ENCODE measurements around the gene ATP6V0A4. TPM values are rescaled to one million over a fixed set of nuclear protein-coding genes. Genes with fewer than 3 reads are reported as not detected.
"Not testable (repeated sequence)": the region's sequence is repeated elsewhere in the genome, so short reads cannot be mapped to it uniquely, and the experiment has no call there.

Gene ATP6V0A4
- total RNA-seq, 1 donor from 2014 or later: 0.50 TPM

DNA sequence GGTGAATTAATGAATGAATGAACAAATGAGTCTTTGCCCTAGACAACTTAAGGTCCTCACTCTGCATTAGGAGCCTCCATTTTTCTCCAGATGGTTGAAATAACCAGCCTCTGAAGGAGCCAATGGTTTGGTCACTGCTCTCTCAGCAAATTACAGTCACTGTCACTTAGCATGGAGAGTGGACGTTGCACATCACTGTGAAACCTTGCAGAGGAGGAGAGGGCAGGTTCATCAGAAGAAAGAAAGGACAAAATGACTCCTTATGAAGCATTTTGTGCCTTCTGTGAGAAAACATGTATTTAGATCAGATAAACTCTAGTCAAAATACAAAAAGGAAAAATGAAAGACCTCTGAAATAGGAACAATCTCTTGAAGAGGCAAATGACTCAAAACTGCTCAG lies 6.6 kb upstream of the ATP6V0A4 start:
- TF ChIP-seq, protein P1, sequence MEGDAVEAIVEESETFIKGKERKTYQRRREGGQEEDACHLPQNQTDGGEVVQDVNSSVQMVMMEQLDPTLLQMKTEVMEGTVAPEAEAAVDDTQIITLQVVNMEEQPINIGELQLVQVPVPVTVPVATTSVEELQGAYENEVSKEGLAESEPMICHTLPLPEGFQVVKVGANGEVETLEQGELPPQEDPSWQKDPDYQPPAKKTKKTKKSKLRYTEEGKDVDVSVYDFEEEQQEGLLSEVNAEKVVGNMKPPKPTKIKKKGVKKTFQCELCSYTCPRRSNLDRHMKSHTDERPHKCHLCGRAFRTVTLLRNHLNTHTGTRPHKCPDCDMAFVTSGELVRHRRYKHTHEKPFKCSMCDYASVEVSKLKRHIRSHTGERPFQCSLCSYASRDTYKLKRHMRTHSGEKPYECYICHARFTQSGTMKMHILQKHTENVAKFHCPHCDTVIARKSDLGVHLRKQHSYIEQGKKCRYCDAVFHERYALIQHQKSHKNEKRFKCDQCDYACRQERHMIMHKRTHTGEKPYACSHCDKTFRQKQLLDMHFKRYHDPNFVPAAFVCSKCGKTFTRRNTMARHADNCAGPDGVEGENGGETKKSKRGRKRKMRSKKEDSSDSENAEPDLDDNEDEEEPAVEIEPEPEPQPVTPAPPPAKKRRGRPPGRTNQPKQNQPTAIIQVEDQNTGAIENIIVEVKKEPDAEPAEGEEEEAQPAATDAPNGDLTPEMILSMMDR (IDR thresholded peaks at IDR 0.05; ENCODE audit: unreplicated experiment): no peak
- H3K27ac Mint-ChIP-seq: no peak overlapping the region
- H3K4me3 Mint-ChIP-seq (ENCODE audit: low read depth): no peak overlapping the region
- no peaks in the 10 kb centered on the region for H3K36me3 Mint-ChIP-seq (ENCODE audit: insufficient read depth)
- no peak for DNase-seq (ENCODE audit: low spot score, unreplicated experiment)
- H3K9me3 Mint-ChIP-seq (ENCODE audit: low read depth): no peaks in the 10 kb centered on the region
- H3K4me1 Mint-ChIP-seq (ENCODE audit: low read depth): no peaks in the 10 kb centered on the region
- no peaks in the 10 kb centered on the region for H3K27me3 Mint-ChIP-seq

DNA sequence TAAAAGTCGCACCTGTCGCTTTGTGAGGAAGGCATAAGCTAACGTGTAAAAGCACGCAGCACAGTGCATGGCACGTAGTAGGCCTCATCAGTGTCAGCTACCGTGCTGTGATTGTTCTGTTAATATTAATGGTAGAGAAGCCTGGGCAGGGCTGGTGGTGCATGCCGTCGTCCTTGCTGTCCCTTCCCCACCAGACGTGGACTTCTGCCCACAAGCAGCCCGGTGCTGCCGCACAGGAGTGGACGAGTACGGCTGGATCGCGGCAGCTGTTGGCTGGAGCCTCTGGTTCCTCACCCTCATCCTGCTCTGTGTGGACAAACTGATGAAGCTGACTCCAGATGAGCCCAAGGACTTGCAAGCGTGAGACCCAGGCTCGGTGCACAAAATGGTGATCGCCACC lies 4.7 kb upstream of the ATP6V0A4 start:
- TF ChIP-seq, protein P1 (IDR thresholded peaks at IDR 0.05; ENCODE audit: unreplicated experiment): no peak
- H3K9me3 Mint-ChIP-seq (ENCODE audit: low read depth): no peaks in the 10 kb centered on the region

DNA sequence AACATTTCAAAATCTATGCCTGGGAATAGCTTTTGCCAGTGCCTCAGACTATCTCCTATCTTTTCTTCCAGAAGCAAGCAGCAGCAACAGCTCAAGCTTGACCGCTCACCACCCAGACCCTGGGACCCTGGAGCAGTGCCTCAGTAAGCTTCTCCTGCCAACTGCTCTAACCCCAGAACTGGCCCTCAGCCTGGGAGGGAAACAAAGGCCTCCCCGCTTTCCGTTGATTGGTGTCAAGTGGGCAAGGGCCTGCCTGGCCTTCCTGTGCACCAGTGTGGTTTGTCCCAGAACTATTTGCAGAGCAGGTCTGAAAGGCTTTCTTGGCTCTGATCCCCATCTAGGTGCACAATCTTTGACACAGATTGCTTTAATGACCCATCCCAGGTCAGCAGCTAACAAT lies 3.3 kb upstream of the ATP6V0A4 start:
- no peaks in the 10 kb centered on the region for H3K9me3 Mint-ChIP-seq (ENCODE audit: low read depth)
- H3K4me3 Mint-ChIP-seq (ENCODE audit: low read depth): no peak overlapping the region
- H3K36me3 Mint-ChIP-seq (ENCODE audit: insufficient read depth): no peaks in the 10 kb centered on the region
- DNase-seq (ENCODE audit: low spot score, unreplicated experiment): no peak
- H3K27me3 Mint-ChIP-seq: peaks cover 22% of the 10 kb centered on the region
- peaks cover 7% of the 10 kb centered on the region for H3K4me1 Mint-ChIP-seq (ENCODE audit: low read depth)
- no peak overlapping the region for H3K27ac Mint-ChIP-seq
- TF ChIP-seq, protein P1 (IDR thresholded peaks at IDR 0.05; ENCODE audit: unreplicated experiment): no peak

More for the DNA sequence above, 4.7 kb upstream of the ATP6V0A4 start:
- no peaks in the 10 kb centered on the region for H3K36me3 Mint-ChIP-seq (ENCODE audit: insufficient read depth)
- H3K27ac Mint-ChIP-seq: no peak overlapping the region
- peaks cover 12% of the 10 kb centered on the region for H3K27me3 Mint-ChIP-seq
- no peak overlapping the region for H3K4me3 Mint-ChIP-seq (ENCODE audit: low read depth)
- H3K4me1 Mint-ChIP-seq (ENCODE audit: low read depth): peaks cover 7% of the 10 kb centered on the region
- no peak for DNase-seq (ENCODE audit: low spot score, unreplicated experiment)

DNA sequence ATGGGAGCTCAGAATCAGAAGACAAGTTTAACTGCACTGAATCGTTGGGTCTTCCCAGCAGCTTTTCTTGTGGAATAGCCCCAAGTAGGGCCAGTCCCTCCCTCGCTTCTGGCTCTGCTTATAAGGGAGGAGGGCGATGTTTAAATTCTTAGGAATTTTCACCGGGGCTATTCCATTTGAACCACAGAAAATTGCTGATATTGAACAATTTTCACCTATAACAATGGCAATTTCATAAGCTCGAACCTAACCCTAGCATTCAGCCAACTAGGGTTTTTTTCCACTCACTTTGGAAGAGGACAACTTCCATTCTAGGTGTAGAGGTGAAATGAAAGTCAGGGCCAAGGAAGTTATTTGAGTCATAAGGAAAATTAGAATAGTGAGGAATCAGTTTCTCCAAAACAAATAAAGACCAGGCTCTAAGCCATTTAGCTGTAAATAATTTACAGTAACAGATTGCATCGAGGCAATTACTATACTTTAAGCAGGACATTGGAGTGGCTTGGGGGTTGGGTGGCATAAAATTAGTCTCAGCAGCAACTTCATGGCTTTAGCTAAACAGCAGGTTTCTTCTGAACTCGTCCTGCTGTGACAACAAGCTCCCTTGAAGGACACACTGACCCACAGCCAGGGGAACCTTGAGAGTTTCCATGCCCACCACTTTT lies 1.5 kb upstream of the ATP6V0A4 start:
- Mint-ChIP-seq H3K4me3 (ENCODE audit: low read depth) (no peak overlapping the region), H3K36me3 (ENCODE audit: insufficient read depth) (no peaks in the 10 kb centered on the region), H3K4me1 (ENCODE audit: low read depth) (peaks cover 7% of the 10 kb centered on the region), H3K27me3 (peaks cover 22% of the 10 kb centered on the region), H3K27ac (no peak overlapping the region), H3K9me3 (ENCODE audit: low read depth) (no peaks in the 10 kb centered on the region)
- DNase-seq (ENCODE audit: low spot score, unreplicated experiment): no peak
- TF ChIP-seq, protein P1 (IDR thresholded peaks at IDR 0.05; ENCODE audit: unreplicated experiment): no peak

DNA sequence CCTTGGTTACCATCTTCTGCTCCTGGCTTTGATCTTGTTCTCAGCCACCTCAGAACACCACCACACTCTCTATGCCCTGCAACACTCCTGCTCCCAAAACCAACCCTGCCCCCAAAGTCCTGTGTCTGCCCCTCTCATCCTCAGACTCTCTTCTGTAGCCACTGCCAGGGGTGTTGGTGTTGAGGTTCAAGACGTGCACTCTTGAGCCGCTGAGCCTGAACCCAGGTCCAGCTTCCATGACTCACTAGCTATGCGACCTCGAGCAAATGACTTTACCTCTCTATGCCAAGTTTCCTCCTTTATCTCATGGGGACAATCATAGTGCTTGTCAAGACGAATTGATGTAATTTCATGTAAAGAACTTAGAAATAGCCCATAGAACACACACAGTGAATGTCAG lies 840 bp upstream of the ATP6V0A4 start:
- H3K4me3 Mint-ChIP-seq (ENCODE audit: low read depth): no peak overlapping the region

DNA sequence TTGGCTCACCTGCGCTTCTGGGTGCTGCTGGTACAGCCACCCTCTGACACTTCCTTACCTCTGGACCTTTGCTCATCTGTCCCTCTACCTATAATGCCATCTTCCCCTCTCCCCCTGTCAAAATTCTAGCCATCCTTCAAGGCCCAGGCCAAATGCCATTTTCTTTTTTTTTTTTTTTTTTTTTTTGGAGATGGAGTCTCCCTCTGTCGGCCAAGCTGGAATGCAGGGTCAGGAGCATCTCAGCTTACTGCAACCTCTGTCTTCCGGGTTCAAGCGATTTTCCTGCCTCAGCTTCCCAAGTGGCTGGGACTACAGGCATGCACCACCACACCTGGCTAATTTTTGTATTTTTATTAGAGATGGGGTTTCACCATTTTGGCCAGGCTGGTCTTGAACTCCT lies 950 bp downstream of the ATP6V0A4 start:
- peaks cover 24% of the 10 kb centered on the region for H3K27me3 Mint-ChIP-seq
- not testable (repeated sequence) for H3K4me1 Mint-ChIP-seq (ENCODE audit: low read depth); H3K9me3 Mint-ChIP-seq (ENCODE audit: low read depth); H3K4me3 Mint-ChIP-seq (ENCODE audit: low read depth); H3K27ac Mint-ChIP-seq; H3K36me3 Mint-ChIP-seq (ENCODE audit: insufficient read depth); DNase-seq (ENCODE audit: low spot score, unreplicated experiment)

More for the DNA sequence above, 840 bp upstream of the ATP6V0A4 start:
- TF ChIP-seq, protein P1 (IDR thresholded peaks at IDR 0.05; ENCODE audit: unreplicated experiment): no peak
- Mint-ChIP-seq H3K4me1 (ENCODE audit: low read depth) (peaks cover 7% of the 10 kb centered on the region), H3K9me3 (ENCODE audit: low read depth) (no peaks in the 10 kb centered on the region), H3K36me3 (ENCODE audit: insufficient read depth) (no peaks in the 10 kb centered on the region), H3K27ac (no peak overlapping the region), H3K27me3 (peaks cover 22% of the 10 kb centered on the region)
- no peak for DNase-seq (ENCODE audit: low spot score, unreplicated experiment)

All from progenitor cell of endocrine pancreas (in vitro differentiated cells).